Skeletal muscle satellite cell (primary cell): Measurements from ENCODE around the gene ARHGDIA.
A peak's percentile ranks its signal among the peaks of the same experiment; 100 is the strongest.

ENCODE experiments used
- H3K27me3 ChIP-seq: 2 replicates; pipeline ENCODE4 v1.7.0; 2013; ENCODE audit warnings: low read length; ENCODE audit not compliant: control insufficient read depth, insufficient read depth
- H3K36me3 ChIP-seq: 2 replicates; pipeline ENCODE4 v1.7.0; 2013; ENCODE audit warnings: mild to moderate bottlenecking, control low read depth, low read length; ENCODE audit not compliant: insufficient read depth
- H3K4me1 ChIP-seq: 2 replicates; pipeline ENCODE4 v1.7.0; 2013; ENCODE audit warnings: low read length; ENCODE audit not compliant: control insufficient read depth, insufficient read depth
- H3K4me2 ChIP-seq: 2 replicates; pipeline ENCODE4 v1.7.0; 2013; ENCODE audit warnings: mild to moderate bottlenecking, low read length
- H3K4me3 ChIP-seq: 2 replicates; pipeline ENCODE4 v1.7.0; 2013; ENCODE audit warnings: low read length
- H3K9ac ChIP-seq: 2 replicates; pipeline ENCODE4 v1.7.0; 2013; ENCODE audit warnings: mild to moderate bottlenecking, low read depth, low read length, moderate library complexity
- H3K9me3 ChIP-seq: replicated peaks from 2 replicates; pipeline ENCODE4 v1.7.0; 2013; ENCODE audit warnings: mild to moderate bottlenecking, control low read depth, low read length

Gene ARHGDIA

GRCh38 chr17:81911277-81911961, 40.3 kb upstream of the ARHGDIA start, which contains the start of gene PCYT2:
TSS of gene PCYT2 (minus strand) at chr17:81911399. CDS start at chr17:81911355, 44 bp downstream.
- Histone ChIP-seq H3K4me3 (peak within 1 kb of the TSS; percentile 95), H3K27me3 (no peaks in the 10 kb centered on the region), H3K9ac (peak within 1 kb of the TSS; percentile 81), H3K36me3 (peaks cover 58% of the 10 kb centered on the region), H3K4me2 (peak within 1 kb of the TSS; percentile 100), H3K9me3 (no peaks in the 10 kb centered on the region), H3K4me1 (peaks cover 11% of the 10 kb centered on the region)

DNA sequence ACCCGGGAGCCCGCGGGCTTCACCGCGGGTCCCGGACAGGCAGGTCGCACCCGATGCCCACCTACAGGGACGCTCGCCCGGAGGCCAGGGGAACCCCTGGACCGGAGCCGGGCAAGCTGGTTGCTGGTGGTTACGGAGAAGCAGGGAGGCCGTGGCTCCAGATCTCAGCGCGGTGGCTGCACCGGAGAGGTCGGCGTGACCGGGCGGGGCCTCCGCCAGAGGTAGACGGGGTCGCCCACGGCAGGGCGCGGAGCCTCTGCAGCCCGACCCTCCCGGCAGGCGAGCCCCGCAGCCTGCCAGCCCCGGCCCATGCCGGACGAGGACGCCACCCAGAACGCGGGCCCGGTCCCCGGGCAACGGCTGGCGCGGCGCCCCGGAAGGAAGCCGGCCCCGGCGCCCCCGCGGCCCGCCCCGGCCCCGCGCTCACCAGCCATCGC, 39.7 kb upstream of the ARHGDIA start:
- Histone ChIP-seq H3K4me3 (peak overlapping the region; percentile 95), H3K36me3 (peaks cover 61% of the 10 kb centered on the region), H3K4me1 (peaks cover 11% of the 10 kb centered on the region), H3K4me2 (peak overlapping the region; percentile 100), H3K9me3 (no peaks in the 10 kb centered on the region), H3K27me3 (no peaks in the 10 kb centered on the region), H3K9ac (peak overlapping the region; percentile 81)

DNA sequence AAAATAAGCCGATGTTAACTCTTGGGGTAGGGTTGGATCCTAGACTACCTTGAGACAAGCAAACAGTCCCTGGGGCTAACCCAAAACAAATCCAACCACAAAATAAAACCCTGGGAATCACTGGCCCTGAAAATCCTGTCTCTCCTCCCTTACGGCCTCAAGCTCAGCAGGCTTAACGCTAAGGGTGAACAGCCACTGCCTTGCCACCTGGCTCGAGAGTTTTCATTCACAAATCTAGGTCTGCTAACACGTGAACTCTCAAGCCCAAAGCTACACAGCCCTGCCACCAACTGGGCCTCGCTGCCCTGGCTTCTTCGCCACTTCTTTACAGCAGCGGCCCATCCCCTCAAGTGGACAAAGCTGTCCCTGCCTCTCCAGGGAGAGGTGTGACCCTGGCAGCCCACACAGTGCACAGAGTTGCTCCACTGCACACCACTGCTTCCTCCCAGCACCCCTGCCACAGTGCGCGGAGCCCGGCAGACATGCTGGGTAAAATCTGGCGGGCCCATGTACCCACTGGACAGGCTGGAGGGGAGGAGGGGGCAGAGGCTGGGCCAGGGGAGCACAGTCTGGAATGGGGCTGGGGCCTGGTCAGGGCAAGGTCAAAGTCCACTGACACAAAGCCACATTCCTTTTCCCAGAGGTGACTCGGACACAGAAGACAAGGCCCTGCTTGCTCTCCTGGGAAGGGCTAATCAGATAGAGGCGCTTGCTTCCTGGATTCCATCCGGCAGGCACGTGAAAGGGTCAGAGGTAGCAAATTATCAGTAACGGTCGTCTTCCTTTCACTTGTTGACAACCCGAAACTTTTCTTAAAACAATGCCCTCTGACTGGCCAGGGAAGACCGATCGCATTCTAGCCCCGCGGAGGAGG, 39.1 kb upstream of the ARHGDIA start:
- Histone ChIP-seq H3K27me3 (no peaks in the 10 kb centered on the region), H3K4me1 (peaks cover 11% of the 10 kb centered on the region), H3K4me2 (peak overlapping the region; percentile 100), H3K36me3 (peaks cover 59% of the 10 kb centered on the region), H3K9ac (peak overlapping the region; percentile 81), H3K4me3 (peak overlapping the region; percentile 95), H3K9me3 (no peaks in the 10 kb centered on the region)

DNA sequence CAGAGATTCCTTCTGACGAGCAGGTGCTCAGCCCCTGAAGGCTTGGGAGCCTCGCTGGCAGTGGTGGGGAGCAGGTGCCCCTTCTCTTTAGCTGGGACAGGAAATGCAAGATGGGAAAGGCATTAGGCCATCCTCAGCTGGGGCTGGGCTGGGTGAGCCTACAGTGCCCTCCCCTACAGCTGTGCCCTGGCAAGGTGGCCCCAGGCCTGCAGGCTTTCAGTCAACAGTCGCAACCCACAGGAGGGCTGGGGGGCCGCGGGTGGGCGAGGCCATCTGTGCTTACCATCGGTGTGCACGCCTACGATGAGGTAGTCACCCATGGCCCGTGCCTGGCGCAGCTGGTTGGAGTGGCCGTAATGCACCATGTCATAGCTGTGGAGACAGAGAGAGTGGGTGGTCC, 38.1 kb upstream of the ARHGDIA start:
- Histone ChIP-seq H3K27me3 (no peaks in the 10 kb centered on the region), H3K36me3 (peaks cover 57% of the 10 kb centered on the region), H3K9ac (no peak overlapping the region), H3K4me3 (no peak overlapping the region), H3K4me1 (peaks cover 11% of the 10 kb centered on the region), H3K4me2 (no peak overlapping the region), H3K9me3 (no peaks in the 10 kb centered on the region)

GRCh38 chr17:81908793-81909192, 37.7 kb upstream of the ARHGDIA start:
- Histone ChIP-seq H3K36me3 (peaks cover 54% of the 10 kb centered on the region), H3K4me2 (no peak overlapping the region), H3K9me3 (no peaks in the 10 kb centered on the region), H3K9ac (no peak overlapping the region), H3K4me3 (no peak overlapping the region), H3K27me3 (no peaks in the 10 kb centered on the region), H3K4me1 (peaks cover 11% of the 10 kb centered on the region)

DNA sequence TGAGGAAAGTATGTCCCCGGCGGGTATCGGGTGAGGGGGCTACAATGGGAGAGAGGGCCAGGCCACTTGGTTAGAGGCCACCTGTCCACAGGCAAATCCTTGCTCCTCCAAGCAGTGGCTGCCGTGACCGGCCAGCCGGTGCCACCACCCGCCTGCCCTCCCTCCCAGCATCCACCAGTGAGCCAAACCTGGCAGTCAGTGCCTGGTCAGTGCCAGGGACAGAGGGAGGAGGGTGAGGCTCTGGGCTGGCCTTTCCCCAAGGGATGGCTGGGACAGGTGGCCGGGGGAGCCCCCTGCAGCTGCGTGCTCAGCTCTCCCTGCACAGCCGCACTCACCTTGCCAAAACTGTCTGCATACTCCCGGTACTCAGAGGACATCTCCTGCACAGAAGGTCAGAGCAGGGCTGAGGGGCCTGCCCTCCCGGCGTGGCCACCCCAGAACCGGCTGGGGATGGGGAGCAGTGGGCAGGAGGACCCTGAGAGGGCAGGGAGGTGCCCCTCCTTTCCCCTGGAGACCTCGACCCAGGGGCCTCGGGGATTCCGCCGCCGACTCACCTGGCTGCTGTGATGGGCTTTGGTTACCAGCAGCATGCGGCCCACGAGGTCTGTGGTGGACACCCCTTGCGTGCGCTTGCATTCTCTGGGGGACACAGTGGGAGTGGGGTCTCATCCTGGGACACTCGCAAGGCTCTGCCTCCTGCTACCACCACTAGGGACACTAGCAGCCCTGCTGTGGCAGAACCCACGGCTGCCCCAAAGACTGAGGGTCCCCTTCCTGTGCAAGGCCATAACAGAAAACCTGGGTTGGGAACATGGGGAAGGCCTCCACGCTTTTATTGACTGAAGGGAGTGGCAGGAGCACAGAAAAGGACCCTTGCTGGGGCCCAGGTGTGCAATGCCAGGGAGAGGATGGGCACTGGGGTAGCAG, 36.3 kb upstream of the ARHGDIA start:
- Histone ChIP-seq H3K9ac (no peak overlapping the region), H3K9me3 (no peaks in the 10 kb centered on the region), H3K27me3 (no peaks in the 10 kb centered on the region), H3K4me2 (no peak overlapping the region), H3K4me3 (no peak overlapping the region), H3K4me1 (peaks cover 11% of the 10 kb centered on the region), H3K36me3 (peaks cover 41% of the 10 kb centered on the region)

DNA sequence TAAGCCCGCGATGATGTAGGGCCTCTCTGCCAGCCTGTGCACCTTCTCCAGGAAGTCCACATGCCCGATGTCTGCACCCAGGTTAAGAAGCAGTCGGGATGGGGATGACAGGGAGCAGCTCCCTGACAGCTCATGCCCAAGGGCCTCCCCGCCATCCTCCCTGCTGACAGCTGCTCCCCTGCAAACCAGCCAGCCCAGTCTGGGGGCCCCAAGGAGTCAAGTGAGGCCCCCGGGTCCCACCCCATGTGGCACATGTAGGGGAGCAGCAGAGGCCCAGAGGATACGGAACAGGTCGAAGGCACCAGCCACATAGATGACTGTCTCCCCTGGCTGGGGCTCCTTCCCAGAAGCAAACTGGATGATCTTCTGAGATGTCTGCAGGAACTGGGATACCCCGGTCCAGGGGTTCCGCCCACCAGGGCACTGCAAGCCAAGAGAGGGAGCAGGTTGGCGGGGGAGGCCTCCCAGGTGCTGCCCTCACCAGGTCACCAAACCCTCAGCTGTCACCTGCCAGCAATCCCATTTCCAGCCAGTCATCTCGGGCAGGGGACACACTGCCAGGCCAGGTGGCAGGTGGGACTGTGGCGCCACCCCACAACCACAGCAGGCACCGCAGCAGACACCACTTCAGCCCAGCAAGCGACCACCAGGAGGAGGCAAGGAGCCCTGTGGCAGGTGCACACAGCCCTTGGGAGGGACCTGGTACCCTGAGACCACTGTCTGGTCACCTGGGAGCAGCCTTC, 35.5 kb upstream of the ARHGDIA start:
- peaks cover 13% of the 10 kb centered on the region for H3K4me1 ChIP-seq
- H3K9me3 ChIP-seq = no peaks in the 10 kb centered on the region
- no peaks in the 10 kb centered on the region for H3K27me3 ChIP-seq
- no peak overlapping the region for H3K4me3 ChIP-seq
- no peak overlapping the region for H3K9ac ChIP-seq
- H3K36me3 ChIP-seq = peaks cover 33% of the 10 kb centered on the region
- no peak overlapping the region for H3K4me2 ChIP-seq

- Histone ChIP-seq H3K27me3 (no peaks in the 10 kb centered on the region), H3K36me3 (peaks cover 31% of the 10 kb centered on the region), H3K9ac (no peak overlapping the region), H3K4me1 (peaks cover 13% of the 10 kb centered on the region), H3K4me3 (no peak overlapping the region), H3K9me3 (no peaks in the 10 kb centered on the region), H3K4me2 (no peak overlapping the region)
Measured at GRCh38 chr17:81905993-81906392, 34.9 kb upstream of the ARHGDIA start.

DNA sequence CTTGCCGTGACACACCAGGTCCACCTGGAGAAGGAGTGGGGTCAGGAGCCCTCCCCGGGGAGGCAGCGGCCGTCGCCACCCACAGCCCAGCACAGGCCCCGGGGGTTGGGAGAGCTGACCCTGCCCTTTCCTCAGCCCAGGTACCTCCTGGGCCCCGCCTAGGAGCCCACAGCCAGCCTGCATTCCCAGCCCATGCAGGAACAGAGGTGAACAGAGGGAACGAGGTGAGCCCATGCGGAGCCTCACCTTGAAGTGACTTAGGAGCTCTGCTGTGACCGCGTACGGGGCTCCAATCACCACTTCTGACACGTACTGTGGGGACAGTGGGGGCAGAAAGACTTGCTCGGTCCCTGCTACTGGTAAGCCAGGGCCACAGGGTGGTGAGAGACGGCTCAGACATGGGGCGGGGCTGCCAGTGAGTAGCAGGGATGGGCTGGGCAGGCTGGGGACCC, 34.3 kb upstream of the ARHGDIA start:
- Histone ChIP-seq H3K4me1 (peaks cover 10% of the 10 kb centered on the region), H3K9ac (no peak overlapping the region), H3K4me2 (no peak overlapping the region), H3K36me3 (peaks cover 31% of the 10 kb centered on the region), H3K4me3 (no peak overlapping the region), H3K9me3 (no peaks in the 10 kb centered on the region), H3K27me3 (no peaks in the 10 kb centered on the region)

DNA sequence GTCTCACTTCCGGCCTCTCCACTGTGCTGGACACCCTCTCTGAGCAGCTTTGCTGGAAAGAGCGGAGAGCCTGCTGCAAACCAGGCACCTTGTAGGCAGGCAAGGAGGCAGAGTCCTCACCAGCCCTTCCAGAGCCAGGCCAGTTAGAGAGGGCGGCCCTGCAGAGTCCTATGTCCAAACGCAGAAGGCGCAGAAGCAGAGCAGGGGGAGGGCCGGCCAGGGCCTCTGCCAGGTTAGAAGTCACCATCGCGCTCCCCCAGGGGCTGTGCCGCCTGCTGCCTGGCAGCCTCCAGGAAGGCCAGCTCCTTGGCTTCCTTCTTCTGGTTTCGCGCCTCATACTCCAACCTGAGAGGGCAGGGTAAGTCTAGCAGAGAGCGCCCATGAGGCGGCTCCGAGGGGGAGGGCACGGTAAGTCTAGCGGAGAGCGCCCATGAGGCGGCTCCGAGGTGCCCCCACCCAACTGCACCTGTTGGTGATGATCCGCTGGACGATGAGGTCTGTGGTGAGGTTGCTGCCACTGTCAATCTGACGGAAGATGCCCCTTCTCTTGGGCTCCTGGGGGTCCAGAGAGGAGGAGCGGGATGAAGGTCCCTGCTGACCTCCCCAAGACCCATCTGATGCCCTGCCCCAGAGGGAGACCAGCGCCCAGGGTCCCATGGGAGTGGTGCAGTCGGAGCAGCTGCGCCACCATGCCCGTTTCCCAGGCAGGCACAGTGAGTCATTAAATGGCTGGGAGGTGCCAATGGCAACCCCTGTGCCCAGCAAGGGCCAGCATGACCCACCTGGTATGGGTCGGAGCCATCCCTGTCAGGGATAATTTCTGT, 33.7 kb upstream of the ARHGDIA start:
- Histone ChIP-seq H3K4me2 (no peak overlapping the region), H3K4me1 (peaks cover 4% of the 10 kb centered on the region), H3K4me3 (no peak overlapping the region), H3K36me3 (peaks cover 34% of the 10 kb centered on the region), H3K9me3 (no peaks in the 10 kb centered on the region), H3K9ac (no peak overlapping the region), H3K27me3 (no peaks in the 10 kb centered on the region)
